GM18511 (cell line): ENCODE results near the gene ZNF613.
"Not testable (repeated sequence)": the region's sequence is repeated elsewhere in the genome, so short reads cannot be mapped to it uniquely, and the experiment has no call there.

Source experiments
- ATAC-seq: cut with Tn5 transposase; IDR thresholded peaks from one replicate; pipeline ENCODE4 v1.9.1; 2021; ENCODE audit warnings: mild to moderate bottlenecking, moderate library complexity; ENCODE audit not compliant: unreplicated experiment

The ZNF613 gene

GRCh38 chr19:51926784-51927741 lies at the start of gene ZNF613:
Gene ZNF613 (plus strand): TSS chr19:51927472. CDS start chr19:51936221, 8,749 bp downstream.
- peak; percentile 89 for ATAC-seq

DNA sequence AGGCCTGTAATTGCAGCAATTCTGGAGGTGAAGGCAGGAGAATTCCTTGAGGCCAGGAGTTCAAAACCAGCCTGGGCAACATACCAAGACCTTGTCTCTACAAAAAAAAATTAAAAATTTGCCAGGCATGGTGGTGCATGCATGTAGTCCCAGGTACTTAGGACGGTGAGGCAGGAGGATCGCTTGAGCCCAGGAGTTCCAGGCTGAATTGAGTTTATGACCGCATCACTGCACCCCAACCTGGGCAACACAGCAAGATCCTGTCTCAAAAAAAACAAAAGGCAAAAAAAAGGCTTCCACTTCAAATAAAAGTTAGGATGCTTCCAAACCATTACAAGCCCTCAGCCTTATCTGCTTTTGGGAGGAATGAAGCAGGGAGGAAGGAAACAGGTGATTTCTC lies 44.8 kb upstream of the ZNF613 start:
- no peak for ATAC-seq

- ATAC-seq: no peak
Measured at GRCh38 chr19:51884713-51885112, 42.6 kb upstream of the ZNF613 start.

DNA sequence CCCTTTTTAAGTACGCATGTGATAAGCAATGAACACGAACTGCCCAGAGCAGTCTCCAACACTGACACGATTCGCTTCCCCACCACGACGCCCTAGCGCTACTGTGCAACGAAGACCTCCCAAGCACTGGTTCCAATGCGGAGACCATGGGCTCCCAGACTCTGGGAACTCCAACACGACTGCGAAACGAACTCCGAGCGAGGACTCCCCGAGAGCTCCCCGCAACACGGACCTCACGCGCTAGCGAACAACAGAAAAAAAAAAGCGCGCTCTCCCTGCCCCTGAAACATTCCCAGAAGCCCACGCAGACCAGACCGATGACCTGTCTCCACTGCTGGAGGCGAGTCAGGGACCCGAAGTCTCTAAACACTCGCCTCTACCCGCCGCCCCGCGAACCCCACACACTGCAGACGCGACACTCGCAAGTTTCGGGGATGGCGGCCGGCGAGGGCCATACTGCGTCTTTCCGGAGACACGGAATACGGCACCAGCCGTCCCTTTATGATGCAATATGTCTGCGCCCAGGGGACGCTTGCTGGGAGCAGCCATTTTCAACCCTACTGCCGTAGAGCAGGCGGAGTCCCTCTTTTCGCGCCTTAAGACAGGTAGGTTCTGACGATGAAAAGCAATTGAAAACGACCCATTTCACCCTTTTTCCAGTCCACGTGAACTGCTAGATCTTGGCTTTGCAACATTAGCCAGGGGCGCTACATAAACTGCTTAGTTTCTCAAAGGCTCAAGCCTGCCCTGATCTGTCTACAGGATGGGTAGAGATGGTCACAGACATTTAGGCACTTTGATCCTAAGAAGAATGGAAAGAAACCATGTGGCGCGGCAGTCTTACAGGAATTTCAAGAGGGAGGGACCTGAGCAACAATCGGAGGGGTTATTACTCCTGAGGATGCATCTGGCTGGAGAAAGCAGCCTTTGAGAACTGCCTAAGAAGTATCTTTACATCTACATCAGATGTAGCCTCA lies 39.5 kb upstream of the ZNF613 start, which contains the start of gene ZNF577:
ZNF577 (minus strand) TSS at position 430 of the 977 bp plus-strand sequence. CDS start 7,569 bp downstream, outside the sequence.
- no peak for ATAC-seq

- no peak for ATAC-seq
Measured at GRCh38 chr19:51889934-51890333, 37.3 kb upstream of the ZNF613 start.

DNA sequence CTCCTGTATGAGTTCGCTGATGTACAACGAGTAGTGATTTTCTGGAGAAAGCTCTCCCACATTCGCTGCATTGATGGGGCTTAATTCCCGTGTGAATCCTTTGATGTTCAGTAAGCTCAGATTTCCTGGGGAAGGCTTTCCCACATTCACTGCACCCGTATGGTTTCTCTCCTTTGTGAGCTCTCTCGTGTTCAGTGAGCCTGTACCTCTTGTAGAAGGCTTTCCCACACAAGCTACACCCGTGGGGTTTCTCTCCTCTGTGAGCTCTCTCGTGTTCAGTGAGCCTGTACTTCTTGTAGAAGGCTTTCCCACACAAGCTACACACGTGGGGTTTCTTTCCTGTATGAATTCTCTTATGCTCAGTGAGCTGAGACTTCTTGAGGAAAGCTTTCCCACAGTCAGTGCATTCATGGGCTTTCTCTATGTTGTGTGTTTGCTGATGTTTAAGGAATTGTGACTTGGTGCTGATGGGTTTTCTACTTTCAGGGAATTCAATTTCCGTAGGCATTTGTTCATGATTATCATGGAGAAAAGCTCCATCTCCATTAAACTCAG lies 36.0 kb upstream of the ZNF613 start:
- no peak for ATAC-seq

DNA sequence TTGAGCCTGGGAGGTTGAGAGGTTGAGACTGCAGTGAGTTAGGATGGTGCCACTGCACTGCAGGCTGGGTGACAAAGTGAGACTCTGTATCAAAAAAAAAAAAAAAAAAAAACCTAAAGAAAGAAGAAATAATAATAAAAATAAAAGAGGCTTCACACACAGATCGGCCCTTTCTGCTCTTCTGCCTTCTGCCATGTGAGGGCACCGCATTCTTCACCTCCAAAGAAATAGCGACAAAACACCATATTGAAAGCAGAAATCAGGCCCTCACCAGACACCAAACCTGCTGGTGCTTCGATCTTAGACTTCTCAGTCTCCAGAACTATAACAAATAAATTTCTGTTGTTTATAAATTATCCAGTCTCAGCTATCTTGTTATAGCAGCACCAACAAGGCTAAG lies 25.4 kb upstream of the ZNF613 start:
- no peak for ATAC-seq

GRCh38 chr19:51903192-51903591 lies 24.1 kb upstream of the ZNF613 start:
- ATAC-seq: no peak

DNA sequence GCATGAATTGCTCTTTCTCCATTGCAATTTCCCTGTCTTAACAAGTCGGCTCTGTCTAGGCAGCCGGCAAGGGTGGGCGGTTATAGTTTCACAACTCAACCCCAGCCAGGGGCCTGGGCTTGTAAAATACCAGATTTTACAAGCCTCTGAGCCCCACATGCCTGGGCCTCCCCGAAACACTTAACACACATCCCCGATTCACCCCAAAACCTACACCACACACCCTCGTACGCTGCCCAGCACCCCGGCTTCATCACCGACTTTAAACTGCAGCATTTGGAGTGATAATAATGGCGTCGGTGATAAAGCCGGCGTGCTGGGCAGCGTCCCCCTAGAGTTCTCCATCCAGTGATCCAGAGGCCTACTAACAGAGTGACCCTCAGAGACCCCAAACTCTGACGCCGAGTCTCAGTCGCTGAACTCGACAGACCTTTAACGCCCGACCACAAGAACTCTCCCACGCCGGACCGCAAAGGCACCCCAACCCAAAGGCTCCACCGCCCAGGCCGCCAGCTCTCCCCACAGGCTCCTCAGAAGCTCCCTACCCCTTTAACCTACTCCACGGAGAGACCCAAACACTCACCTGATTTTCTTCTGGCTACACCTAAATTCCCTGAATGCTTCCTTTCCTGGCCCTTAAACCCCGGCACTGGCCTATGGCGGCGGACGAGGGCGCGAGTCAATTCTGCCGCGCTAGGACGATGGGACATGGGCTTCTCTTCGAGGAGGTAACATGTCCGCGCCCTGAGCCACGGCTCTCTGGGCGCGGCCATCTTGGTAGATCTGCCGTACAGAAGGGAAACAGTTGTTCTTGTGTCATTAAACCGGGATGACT lies 22.7 kb upstream of the ZNF613 start, which contains the start of gene ZNF649:
ZNF649 (minus strand) TSS at position 687 of the 835 bp plus-strand sequence. CDS start 4,910 bp downstream, outside the sequence.
- peak; percentile 86 for ATAC-seq

- no peak for ATAC-seq
Measured at GRCh38 chr19:51905206-51905605, 22.1 kb upstream of the ZNF613 start.

DNA sequence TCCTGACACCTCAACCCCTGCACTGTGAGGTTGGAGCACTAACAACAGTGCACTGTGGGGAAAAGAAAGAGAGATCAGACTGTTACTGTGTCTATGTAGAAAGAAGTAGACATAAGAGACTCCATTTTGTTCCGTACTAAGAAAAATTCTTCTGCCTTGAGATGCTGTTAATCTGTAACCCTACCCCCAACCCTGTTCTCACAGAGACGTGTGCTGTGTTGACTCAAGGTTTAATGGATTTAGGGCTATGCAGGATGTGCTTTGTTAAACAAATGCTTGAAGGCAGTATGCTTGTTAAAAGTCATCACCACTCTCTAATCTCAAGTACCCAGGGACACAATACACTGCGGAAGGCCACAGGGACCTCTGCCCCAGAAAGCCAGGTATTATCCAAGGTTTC lies 21.6 kb upstream of the ZNF613 start:
- not testable (repeated sequence) for ATAC-seq

DNA sequence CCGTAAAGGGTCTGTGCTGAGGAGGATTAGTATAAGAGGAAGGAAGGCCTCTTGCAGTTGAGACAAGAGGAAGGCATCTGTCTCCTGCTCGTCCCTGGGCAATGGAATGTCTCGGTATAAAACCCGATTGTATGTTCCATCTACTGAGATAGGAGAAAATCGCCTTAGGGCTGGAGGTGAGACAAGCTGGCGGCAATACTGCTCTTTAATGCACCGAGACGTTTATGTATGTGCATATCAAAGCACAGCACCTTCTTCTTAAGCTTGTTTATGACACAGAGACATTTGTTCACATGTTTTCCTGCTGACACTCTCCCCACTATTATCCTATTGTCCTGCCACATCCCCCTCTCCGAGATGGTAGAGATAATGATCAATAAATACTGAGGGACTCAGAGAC lies 21.2 kb upstream of the ZNF613 start:
- not testable (repeated sequence) for ATAC-seq

GRCh38 chr19:51907981-51908380 lies 19.3 kb upstream of the ZNF613 start:
- not testable (repeated sequence) for ATAC-seq

GRCh38 chr19:51915324-51915867 lies 11.9 kb upstream of the ZNF613 start:
- ATAC-seq: no peak

- ATAC-seq: no peak
Measured at GRCh38 chr19:51916167-51916566, 11.1 kb upstream of the ZNF613 start.

DNA sequence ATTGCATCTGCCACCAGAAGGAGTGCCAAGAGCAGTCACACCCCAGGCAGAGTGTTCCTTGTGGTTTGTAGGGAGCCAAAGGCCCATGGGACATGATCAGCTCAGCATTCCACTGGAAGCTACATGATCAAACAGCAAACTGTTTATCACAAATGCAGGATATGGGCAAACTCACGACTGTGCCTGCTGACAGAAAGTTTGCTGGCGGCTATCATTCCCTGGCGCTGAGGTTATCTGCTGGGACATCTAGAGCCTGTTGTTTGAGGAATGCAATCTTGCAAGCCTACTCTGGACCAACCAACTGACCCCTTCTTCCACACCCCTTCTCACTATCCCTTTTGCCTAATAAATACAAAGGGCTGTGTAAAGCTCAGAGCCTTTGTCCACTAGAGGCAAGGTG lies 7.7 kb upstream of the ZNF613 start:
- ATAC-seq: no peak

DNA sequence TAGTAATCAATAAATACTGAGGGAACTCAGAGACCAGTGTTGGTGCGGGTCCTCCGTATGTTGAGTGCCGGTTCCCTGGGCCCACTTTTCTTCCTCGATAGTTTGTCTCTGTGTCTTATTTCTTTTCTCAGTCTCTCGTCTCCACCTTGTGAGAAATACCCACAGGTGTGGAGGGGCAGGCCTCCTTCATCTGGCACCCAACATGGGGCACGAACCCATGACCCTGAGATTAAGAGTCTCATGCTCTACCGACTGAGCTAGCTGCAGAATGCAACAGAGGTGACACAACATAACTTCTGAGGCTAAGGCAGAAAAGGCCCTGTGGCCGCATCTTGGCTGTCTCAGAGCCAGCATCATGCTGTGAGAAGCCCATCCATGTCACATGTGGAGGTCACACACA lies 5.3 kb upstream of the ZNF613 start:
- no peak for ATAC-seq

DNA sequence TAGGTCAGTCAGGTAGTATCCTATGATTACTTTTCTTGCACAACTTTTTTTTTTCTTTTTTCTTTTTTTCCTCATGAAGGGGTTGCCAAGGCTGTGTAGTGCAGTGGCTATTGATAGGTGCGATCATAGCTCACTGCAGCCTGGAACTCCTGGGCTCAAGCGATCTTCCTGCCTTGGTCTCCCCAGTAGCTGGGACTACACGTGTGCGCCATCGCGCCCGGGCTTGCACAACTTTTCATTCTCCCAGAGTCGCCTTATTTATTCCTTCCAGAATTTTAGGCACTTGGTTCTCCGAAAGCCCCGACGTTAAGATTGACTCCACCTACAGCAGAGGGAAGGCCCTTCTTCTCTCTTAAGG lies 867 bp upstream of the ZNF613 start:
- no peak for ATAC-seq

GRCh38 chr19:51927859-51928258 lies 587 bp downstream of the ZNF613 start:
- no peak for ATAC-seq

GRCh38 chr19:51931921-51932320 lies 4.6 kb downstream of the ZNF613 start:
- ATAC-seq: no peak
